ENCODE results near the gene OGA. TPM values are rescaled to one million over a fixed set of nuclear protein-coding genes. Genes with fewer than 3 reads are reported as not detected.

Gene OGA
- total and polyA plus RNA-seq, 10 donors: 65.7 to 234 (median 162) TPM

DNA sequence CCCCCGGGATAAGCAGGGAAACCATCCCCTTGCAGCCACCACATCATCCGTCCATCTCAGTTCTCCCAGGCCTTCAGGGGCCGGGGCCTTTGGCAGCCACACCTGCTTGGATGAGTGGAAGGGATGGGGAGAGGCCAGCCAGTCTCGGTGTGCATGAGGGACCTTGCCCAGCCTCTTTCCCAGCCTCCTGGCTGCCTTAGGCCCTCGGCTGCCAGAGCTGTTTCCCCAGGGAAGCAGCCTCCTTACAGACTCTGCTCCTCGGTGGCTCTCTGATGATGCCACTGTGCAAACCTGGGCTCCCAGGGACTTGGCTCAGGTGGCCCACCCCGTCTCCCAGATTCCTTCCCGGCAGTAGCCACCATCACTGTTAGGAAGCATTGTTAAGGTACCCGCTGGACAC lies 57.0 kb downstream of the OGA start:
- Histone ChIP-seq H3K36me3 (no peaks in the 10 kb centered on the region), H3K27me3 (replicated peaks in 1 of 7) (peaks cover 0 to 28% (median 0%) of the 10 kb centered on the region in 7 donors), H3K4me3 (no peak overlapping the region), H3K27ac (no peak overlapping the region), H3K4me1 (no peaks in the 10 kb centered on the region), H3K9me3 (no peaks in the 10 kb centered on the region)
- intact Hi-C loops (cut with DNase I; ENCODE audit: low total_unique reads): no loop called here
- DNase-seq: peak; percentile 50
- WGBS, 5 donors: 77 to 88% (median 84%) methylated on average over 7 to 9 of the region's 9 CpGs
- TF ChIP-seq CTCF (IDR thresholded peaks at IDR 0.05 in 8 of 11, conservative IDR thresholded peaks at IDR 0.05 in 3 of 11) (no peak), POLR2AphosphoS5 (IDR thresholded peaks at IDR 0.05) (no peak), POLR2A (IDR thresholded peaks at IDR 0.05) (no peak)

DNA sequence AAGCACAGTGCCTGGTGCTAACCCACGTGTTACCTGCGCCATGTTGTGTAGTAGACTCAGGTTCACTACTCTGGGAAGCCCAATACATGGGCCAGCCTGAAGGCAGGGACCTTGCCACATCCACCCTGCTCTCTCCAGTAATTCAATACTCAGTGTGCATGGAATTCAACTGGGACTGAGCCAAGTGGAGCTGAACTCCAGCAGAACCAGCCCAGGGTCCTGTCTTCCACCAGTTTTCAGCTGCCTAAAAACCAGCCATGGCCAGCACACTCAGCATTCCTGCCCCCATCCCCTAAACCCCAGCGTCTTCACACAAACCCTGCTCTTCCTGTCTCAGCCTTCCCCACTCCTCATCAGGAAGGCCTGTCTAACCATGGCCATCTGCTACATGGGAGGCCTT lies 57.7 kb downstream of the OGA start:
- peak; percentile 7 for DNase-seq
- Histone ChIP-seq H3K9me3 (no peaks in the 10 kb centered on the region), H3K4me3 (no peak overlapping the region), H3K27ac (no peak overlapping the region), H3K27me3 (replicated peaks in 1 of 7) (peaks cover 0 to 25% (median 0%) of the 10 kb centered on the region in 7 donors), H3K36me3 (no peaks in the 10 kb centered on the region), H3K4me1 (no peaks in the 10 kb centered on the region)
- WGBS, 5 donors: 66 to 80% (median 72%) methylated on average over 3 of the region's 3 CpGs
- TF ChIP-seq POLR2A (IDR thresholded peaks at IDR 0.05) (no peak), POLR2AphosphoS5 (IDR thresholded peaks at IDR 0.05) (no peak), CTCF (IDR thresholded peaks at IDR 0.05 in 8 of 11, conservative IDR thresholded peaks at IDR 0.05 in 3 of 11) (no peak)
- intact Hi-C loops (cut with DNase I; ENCODE audit: low total_unique reads): no loop called here

DNA sequence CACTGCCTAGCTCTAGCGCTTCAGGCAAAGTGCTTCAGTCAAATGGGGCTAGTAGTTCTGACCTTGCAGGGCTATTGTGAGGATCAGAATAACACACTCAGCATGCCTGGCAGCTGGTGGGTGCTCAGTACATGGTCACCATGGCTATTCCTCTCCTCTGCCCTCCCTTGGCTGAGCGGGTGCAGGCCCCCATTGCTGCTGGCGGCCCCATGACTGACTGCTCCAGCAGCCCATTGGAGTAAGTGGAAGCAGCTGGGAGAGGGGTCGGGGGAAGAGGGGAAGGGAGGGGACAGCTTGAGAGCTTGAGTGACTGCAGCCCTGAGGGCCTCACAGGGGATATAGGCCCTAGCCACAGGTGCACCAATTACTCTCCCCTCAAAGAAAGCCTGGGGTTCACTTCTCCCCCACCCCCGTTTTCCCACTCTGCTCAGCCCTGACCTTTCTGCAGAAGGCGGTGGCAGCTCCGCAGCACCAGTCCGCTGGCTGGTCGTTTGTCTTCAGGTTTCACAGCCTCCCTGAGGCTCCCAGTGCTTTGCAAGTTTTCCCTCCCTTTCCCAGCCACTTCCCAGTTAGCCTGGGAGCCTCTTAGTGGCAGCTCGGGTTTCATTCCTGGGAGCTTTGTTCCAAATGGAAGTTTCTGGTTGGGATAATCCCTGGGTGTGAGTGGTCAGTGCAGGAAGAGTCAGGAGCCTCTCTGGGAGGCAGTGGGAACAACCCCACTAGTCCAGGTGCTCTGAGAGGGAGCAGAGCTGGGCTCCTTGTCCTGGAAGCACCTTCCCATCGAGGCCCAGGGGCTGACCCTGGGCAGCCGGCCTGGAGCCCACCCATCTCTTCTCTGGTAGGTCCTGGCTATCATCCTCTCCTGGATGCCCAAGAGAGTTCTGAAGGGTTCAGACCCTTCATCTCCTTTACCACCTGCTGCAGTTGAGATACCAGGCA lies 58.7 kb downstream of the OGA start:
- intact Hi-C loops (cut with DNase I; ENCODE audit: low total_unique reads): no loop called here
- TF ChIP-seq POLR2A (IDR thresholded peaks at IDR 0.05) (no peak), POLR2AphosphoS5 (IDR thresholded peaks at IDR 0.05) (no peak)
- Histone ChIP-seq H3K27me3 (replicated peaks in 1 of 7) (peaks cover 0 to 26% (median 0%) of the 10 kb centered on the region in 7 donors), H3K27ac (no peak overlapping the region), H3K4me3 (no peak overlapping the region), H3K36me3 (no peaks in the 10 kb centered on the region), H3K9me3 (no peaks in the 10 kb centered on the region), H3K4me1 (no peaks in the 10 kb centered on the region)
- peak; percentile 41 for DNase-seq
- WGBS, 5 donors: 74 to 79% (median 76%) methylated on average over 10 to 12 of the region's 12 CpGs

DNA sequence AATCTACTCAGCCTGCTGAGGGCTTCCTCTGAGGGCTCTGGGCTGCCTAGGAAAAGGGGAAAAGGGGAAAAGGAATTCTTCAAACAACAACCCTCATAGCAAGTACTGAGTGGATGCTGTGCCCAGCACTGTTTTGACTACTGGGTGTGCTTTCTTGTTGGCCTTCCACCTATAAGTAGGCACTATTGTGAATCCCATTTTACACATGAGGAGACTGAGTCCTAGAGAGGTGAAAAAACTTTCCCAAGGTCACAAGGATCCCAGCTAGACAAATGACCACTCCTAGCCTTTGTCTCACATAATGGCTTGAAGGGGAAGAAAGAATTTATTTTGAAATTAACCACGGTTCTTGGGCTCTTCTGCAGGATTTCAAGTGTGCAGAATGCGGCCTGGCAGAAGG lies 59.4 kb downstream of the OGA start:
- Histone ChIP-seq H3K9me3 (no peaks in the 10 kb centered on the region), H3K27me3 (replicated peaks in 1 of 7) (peaks cover 0 to 33% (median 0%) of the 10 kb centered on the region in 7 donors)
- intact Hi-C loops (cut with DNase I; ENCODE audit: low total_unique reads): no loop called here

More for the DNA sequence above, 59.4 kb downstream of the OGA start:
- H3K36me3 ChIP-seq: no peaks in the 10 kb centered on the region
- 71 to 84% (median 76%) methylated on average over 2 of the region's 2 CpGs for WGBS, 5 donors
- H3K27ac ChIP-seq: no peak overlapping the region
- no peaks in the 10 kb centered on the region for H3K4me1 ChIP-seq
- DNase-seq: no peak
- TF ChIP-seq POLR2A (IDR thresholded peaks at IDR 0.05) (no peak), POLR2AphosphoS5 (IDR thresholded peaks at IDR 0.05) (no peak), CTCF (IDR thresholded peaks at IDR 0.05 in 8 of 11, conservative IDR thresholded peaks at IDR 0.05 in 3 of 11) (no peak)
- H3K4me3 ChIP-seq: no peak overlapping the region
